WTC11 (cell line): ENCODE results near the gene RASGRP4. TPM values are rescaled to one million over a fixed set of nuclear protein-coding genes. Genes with fewer than 3 reads are reported as not detected.

Experiments
- ATAC-seq: fragments of 200-7000 bp; cut with Tn5 transposase; 2 replicates; pipeline ENCODE4 v1.10.0; 2021; ENCODE audit warnings: mild to moderate bottlenecking, moderate library complexity
- CTCF ChIA-PET: fragments of 300-600 bp; sonication (Branson Sonifier 250); formaldehyde crosslinking; loops from one replicate; lab custom pipeline; 2021; ENCODE audit warnings: antibody characterized with exemption; lab: Charles Lee
- POLR2A ChIA-PET: fragments of 350-600 bp; sonication (Branson Sonifier 250); formaldehyde crosslinking; loops from one replicate; lab custom pipeline; 2021; ENCODE audit warnings: antibody characterized with exemption; lab: Charles Lee
- DNase-seq: peaks from one replicate; pipeline ENCODE4 v3.0.0; 2021; ENCODE audit warnings: low spot score
- H3K27ac Mint-ChIP-seq: 2 replicates; pipeline ENCODE4 v1.8.0; 2021; ENCODE audit warnings: mixed read lengths
- H3K27me3 Mint-ChIP-seq: 2 replicates; pipeline ENCODE4 v1.8.0; 2021; ENCODE audit warnings: low read depth, mild to moderate bottlenecking, moderate library complexity, mixed read lengths
- H3K36me3 Mint-ChIP-seq: 2 replicates; pipeline ENCODE4 v1.8.0; 2021; ENCODE audit warnings: mixed read lengths
- H3K4me1 Mint-ChIP-seq: 2 replicates; pipeline ENCODE4 v1.8.0; 2022; ENCODE audit warnings: mixed read lengths
- H3K4me3 Mint-ChIP-seq: 2 replicates; pipeline ENCODE4 v1.8.0; 2021; ENCODE audit warnings: mild to moderate bottlenecking, moderate library complexity, mixed read lengths
- H3K9me3 Mint-ChIP-seq: 2 replicates; pipeline ENCODE4 v1.8.0; 2021; ENCODE audit warnings: mixed read lengths
- CDX4 ChIP-seq: fragments of 250-450 bp; sonication (Bioruptor Pico); IDR thresholded peaks from 2 replicates; pipeline ENCODE4 v1.9.0; 2021; ENCODE audit warnings: moderate library complexity, mild to moderate bottlenecking, inconsistent platforms, borderline replicate concordance
- CREB1 ChIP-seq: sonication (generic); formaldehyde crosslinking; IDR thresholded peaks from 2 replicates; pipeline ENCODE4 v1.8.0; 2023; ENCODE audit warnings: mild to moderate bottlenecking, missing genetic modification reagents
- CREM ChIP-seq: sonication (generic); formaldehyde crosslinking; IDR thresholded peaks from 2 replicates; pipeline ENCODE4 v1.8.1; 2022; ENCODE audit warnings: mild to moderate bottlenecking, missing genetic modification reagents, moderate library complexity
- E2F4 ChIP-seq: sonication (generic); formaldehyde crosslinking; IDR thresholded peaks from 2 replicates; pipeline ENCODE4 v1.8.1; 2022; ENCODE audit warnings: low read depth, mild to moderate bottlenecking, moderate library complexity, missing genetic modification reagents, borderline replicate concordance
- ESRRA ChIP-seq: sonication (generic); formaldehyde crosslinking; IDR thresholded peaks from 2 replicates; pipeline ENCODE4 v1.8.1; 2022; ENCODE audit warnings: mild to moderate bottlenecking, missing genetic modification reagents, borderline replicate concordance
- FOXJ3 ChIP-seq: sonication (generic); formaldehyde crosslinking; IDR thresholded peaks from 2 replicates; pipeline ENCODE4 v1.9.0; 2021; ENCODE audit warnings: missing genetic modification reagents, mild to moderate bottlenecking, borderline replicate concordance
- GABPB1 ChIP-seq: sonication (generic); formaldehyde crosslinking; IDR thresholded peaks from 2 replicates; pipeline ENCODE4 v1.8.1; 2023; ENCODE audit warnings: mild to moderate bottlenecking, missing genetic modification reagents
- GRHL2 ChIP-seq: fragments of 250-450 bp; sonication (Bioruptor Pico); IDR thresholded peaks from 2 replicates; pipeline ENCODE4 v1.8.0; 2022; ENCODE audit warnings: mild to moderate bottlenecking, moderate library complexity; ENCODE audit not compliant: insufficient replicate concordance, severe bottlenecking
- HMGA2 ChIP-seq: fragments of 250-450 bp; sonication (Bioruptor Pico); IDR thresholded peaks from 2 replicates; pipeline ENCODE4 v1.4.0; 2021; ENCODE audit warnings: mild to moderate bottlenecking, moderate library complexity
- JAZF1 ChIP-seq: fragments of 250-450 bp; sonication (Bioruptor Pico); IDR thresholded peaks from 2 replicates; pipeline ENCODE4 v1.9.0; 2021; ENCODE audit warnings: moderate library complexity, mild to moderate bottlenecking, inconsistent platforms
- JUN ChIP-seq: sonication (generic); formaldehyde crosslinking; IDR thresholded peaks from 2 replicates; pipeline ENCODE4 v1.8.0; 2023; ENCODE audit warnings: mild to moderate bottlenecking, missing genetic modification reagents
- SMAD4 ChIP-seq: sonication (generic); formaldehyde crosslinking; IDR thresholded peaks from 2 replicates; pipeline ENCODE4 v1.8.0; 2022; ENCODE audit warnings: mild to moderate bottlenecking, missing genetic modification reagents
- SP1 ChIP-seq: sonication (generic); formaldehyde crosslinking; conservative IDR thresholded peaks from 2 replicates; pipeline ENCODE4 v1.8.1; 2022; ENCODE audit warnings: missing genetic modification reagents
- TEAD4 ChIP-seq: sonication (generic); formaldehyde crosslinking; IDR thresholded peaks from 2 replicates; pipeline ENCODE4 v1.8.0; 2022; ENCODE audit warnings: mild to moderate bottlenecking, missing genetic modification reagents
- ZBTB43 ChIP-seq: sonication (generic); formaldehyde crosslinking; IDR thresholded peaks from 2 replicates; pipeline ENCODE4 v1.8.1; 2023; ENCODE audit warnings: mild to moderate bottlenecking, missing genetic modification reagents
- total RNA-seq: library from RNA; stranded (reverse); gene quantifications from 3 replicates; pipeline ENCODE4 v1.2.3, GENCODE V29; 2021
- TF ChIP-seq, protein P1 (sequence below): fragments of 250-450 bp; sonication (Bioruptor Pico); IDR thresholded peaks from 2 replicates; pipeline ENCODE4 v1.9.0; 2021; ENCODE audit warnings: mild to moderate bottlenecking, borderline replicate concordance
- TF ChIP-seq, protein P2 (sequence below): fragments of 250-450 bp; sonication (Bioruptor Pico); IDR thresholded peaks from 2 replicates; pipeline ENCODE4 v1.9.0; 2021; ENCODE audit warnings: mild to moderate bottlenecking
- TF ChIP-seq, protein P3 (sequence below): fragments of 250-450 bp; sonication (Bioruptor Pico); conservative IDR thresholded peaks from 2 replicates; pipeline ENCODE4 v1.9.0; 2021; ENCODE audit warnings: mild to moderate bottlenecking

The RASGRP4 gene
- total RNA-seq, 1 experiment from 2014 or later: 2.5 TPM

GRCh38 chr19:38421856-38422255 lies 4.2 kb downstream of the RASGRP4 start (continued):
- TF ChIP-seq ZBTB43: no peak
- no peak for TF ChIP-seq CDX4 (CRISPR knock-in tag)
- no peak for TF ChIP-seq CREB1 (CRISPR knock-in tag)
- TF ChIP-seq, protein P1, sequence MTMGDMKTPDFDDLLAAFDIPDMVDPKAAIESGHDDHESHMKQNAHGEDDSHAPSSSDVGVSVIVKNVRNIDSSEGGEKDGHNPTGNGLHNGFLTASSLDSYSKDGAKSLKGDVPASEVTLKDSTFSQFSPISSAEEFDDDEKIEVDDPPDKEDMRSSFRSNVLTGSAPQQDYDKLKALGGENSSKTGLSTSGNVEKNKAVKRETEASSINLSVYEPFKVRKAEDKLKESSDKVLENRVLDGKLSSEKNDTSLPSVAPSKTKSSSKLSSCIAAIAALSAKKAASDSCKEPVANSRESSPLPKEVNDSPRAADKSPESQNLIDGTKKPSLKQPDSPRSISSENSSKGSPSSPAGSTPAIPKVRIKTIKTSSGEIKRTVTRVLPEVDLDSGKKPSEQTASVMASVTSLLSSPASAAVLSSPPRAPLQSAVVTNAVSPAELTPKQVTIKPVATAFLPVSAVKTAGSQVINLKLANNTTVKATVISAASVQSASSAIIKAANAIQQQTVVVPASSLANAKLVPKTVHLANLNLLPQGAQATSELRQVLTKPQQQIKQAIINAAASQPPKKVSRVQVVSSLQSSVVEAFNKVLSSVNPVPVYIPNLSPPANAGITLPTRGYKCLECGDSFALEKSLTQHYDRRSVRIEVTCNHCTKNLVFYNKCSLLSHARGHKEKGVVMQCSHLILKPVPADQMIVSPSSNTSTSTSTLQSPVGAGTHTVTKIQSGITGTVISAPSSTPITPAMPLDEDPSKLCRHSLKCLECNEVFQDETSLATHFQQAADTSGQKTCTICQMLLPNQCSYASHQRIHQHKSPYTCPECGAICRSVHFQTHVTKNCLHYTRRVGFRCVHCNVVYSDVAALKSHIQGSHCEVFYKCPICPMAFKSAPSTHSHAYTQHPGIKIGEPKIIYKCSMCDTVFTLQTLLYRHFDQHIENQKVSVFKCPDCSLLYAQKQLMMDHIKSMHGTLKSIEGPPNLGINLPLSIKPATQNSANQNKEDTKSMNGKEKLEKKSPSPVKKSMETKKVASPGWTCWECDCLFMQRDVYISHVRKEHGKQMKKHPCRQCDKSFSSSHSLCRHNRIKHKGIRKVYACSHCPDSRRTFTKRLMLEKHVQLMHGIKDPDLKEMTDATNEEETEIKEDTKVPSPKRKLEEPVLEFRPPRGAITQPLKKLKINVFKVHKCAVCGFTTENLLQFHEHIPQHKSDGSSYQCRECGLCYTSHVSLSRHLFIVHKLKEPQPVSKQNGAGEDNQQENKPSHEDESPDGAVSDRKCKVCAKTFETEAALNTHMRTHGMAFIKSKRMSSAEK (CRISPR knock-in tag): no peak

GRCh38 chr19:38420935-38421334 lies 5.1 kb downstream of the RASGRP4 start:
- peaks cover 16% of the 10 kb centered on the region for H3K4me1 Mint-ChIP-seq
- ATAC-seq: no peak

More at GRCh38 chr19:38420935-38421334, 5.1 kb downstream of the RASGRP4 start:
- POLR2A ChIA-PET: no interaction called here
- CTCF ChIA-PET: interaction anchor here (1.9 to 7.7 kb wide), 2 partner anchors 14 to 18 kb away, joined by 8 to 55 read pairs; partner anchors contain the start of gene FAM98C
- Mint-ChIP-seq H3K27ac (no peak overlapping the region), H3K36me3 (no peaks in the 10 kb centered on the region), H3K9me3 (no peaks in the 10 kb centered on the region), H3K4me3 (no peak overlapping the region), H3K27me3 (peaks cover 21% of the 10 kb centered on the region)
- no peak for DNase-seq
- TF ChIP-seq FOXJ3 (CRISPR knock-in tag) (no peak), GABPB1 (CRISPR knock-in tag) (no peak), JAZF1 (CRISPR knock-in tag) (no peak), E2F4 (CRISPR knock-in tag) (no peak), JUN (no peak), CREM (CRISPR knock-in tag) (no peak), TEAD4 (CRISPR knock-in tag) (no peak), SP1 (no peak), HMGA2 (CRISPR knock-in tag) (no peak), SMAD4 (CRISPR knock-in tag) (no peak), GRHL2 (CRISPR knock-in tag) (no peak), ESRRA (CRISPR knock-in tag) (no peak)
- TF ChIP-seq, protein P2, sequence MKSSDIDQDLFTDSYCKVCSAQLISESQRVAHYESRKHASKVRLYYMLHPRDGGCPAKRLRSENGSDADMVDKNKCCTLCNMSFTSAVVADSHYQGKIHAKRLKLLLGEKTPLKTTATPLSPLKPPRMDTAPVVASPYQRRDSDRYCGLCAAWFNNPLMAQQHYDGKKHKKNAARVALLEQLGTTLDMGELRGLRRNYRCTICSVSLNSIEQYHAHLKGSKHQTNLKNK (CRISPR knock-in tag): no peak
- TF ChIP-seq, protein P3, sequence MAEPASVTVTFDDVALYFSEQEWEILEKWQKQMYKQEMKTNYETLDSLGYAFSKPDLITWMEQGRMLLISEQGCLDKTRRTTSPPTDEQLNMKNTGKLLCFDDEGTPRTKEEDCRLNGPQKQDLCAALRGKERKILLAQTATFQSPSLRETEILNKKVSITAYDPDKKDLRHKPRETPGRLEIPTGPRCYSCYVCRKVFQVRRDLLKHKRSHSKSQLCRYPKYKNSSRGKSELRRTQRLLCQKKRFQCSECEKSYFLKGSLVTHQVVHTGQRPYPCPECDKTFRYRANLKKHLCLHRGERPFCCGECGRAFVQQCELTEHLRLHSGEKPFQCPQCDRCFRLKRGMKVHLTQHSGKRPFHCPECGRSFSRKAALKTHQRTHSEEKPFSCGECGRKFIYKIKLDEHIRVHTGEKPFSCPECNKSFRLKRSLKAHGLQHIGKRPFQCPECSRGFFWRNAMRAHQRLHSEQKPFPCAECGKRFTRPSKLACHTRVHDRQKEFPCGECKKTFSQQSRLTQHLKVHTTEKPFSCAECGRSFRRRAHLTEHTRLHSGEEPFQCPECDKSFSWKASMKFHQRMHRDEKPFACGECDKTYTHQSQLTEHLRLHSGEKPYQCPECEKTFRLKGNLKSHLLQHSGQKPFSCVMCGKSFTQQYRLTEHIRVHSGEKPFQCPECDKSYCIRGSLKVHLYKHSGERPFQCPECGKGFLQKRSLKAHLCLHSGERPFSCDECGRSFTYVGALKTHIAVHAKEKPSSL (CRISPR knock-in tag): no peak
- TF ChIP-seq, protein P1 (CRISPR knock-in tag): no peak
- TF ChIP-seq, all 79 proteins: peak for 0
